Measurements from ENCODE around the gene KHDRBS1.
"Not testable (repeated sequence)": the region's sequence is repeated elsewhere in the genome, so short reads cannot be mapped to it uniquely, and the experiment has no call there.

The KHDRBS1 gene

DNA sequence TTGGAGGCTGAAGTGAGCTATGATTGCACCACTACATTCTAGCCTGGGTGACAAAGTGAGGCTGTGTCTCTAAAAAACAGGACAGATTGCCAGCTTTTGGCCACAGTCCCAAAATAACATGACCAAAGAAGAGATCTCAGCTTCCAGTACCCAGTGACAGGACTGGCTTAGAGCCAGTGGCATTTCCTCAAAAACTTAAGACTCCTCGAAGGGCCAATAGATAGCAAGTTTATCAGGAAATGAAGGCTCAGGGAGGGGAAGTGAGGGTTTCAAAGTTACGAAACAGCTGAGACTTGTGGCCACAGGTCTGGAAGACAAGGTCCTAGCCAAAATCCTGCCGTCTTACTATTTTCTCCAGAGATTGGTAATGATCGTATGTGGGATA is 52.8 kb downstream of the KHDRBS1 start:
- DNase-seq: no peak

DNA sequence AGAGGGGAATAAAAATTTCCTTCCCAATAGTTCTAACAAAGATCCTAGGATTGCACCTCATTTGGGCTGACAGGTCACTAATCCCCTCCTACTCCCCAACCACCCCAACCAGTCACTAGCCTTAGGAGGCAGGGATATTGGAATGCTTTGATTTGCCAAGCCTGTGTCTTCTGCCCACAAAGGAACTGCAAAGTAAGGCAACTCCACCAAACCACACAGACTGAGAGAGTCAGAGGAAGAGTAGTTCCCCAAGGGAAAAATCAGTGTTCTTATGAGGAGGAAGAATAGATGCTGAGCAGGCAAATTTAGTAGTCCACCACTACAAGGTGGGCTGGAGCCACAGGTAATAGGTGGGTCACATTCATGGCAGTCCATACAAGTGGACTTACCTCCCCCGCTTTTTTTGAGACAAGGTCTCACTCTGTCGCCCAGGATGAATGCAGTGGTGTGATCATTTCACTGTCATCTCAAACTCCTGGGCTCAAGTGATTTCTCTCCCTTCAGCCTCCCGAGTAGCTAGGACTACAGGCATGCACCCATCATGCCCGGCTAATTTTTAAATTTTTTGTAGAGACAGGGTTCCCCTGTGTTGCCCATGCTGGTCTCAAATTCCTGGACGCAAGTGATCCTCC is 55.4 kb downstream of the KHDRBS1 start:
- DNase-seq: no peak

DNA sequence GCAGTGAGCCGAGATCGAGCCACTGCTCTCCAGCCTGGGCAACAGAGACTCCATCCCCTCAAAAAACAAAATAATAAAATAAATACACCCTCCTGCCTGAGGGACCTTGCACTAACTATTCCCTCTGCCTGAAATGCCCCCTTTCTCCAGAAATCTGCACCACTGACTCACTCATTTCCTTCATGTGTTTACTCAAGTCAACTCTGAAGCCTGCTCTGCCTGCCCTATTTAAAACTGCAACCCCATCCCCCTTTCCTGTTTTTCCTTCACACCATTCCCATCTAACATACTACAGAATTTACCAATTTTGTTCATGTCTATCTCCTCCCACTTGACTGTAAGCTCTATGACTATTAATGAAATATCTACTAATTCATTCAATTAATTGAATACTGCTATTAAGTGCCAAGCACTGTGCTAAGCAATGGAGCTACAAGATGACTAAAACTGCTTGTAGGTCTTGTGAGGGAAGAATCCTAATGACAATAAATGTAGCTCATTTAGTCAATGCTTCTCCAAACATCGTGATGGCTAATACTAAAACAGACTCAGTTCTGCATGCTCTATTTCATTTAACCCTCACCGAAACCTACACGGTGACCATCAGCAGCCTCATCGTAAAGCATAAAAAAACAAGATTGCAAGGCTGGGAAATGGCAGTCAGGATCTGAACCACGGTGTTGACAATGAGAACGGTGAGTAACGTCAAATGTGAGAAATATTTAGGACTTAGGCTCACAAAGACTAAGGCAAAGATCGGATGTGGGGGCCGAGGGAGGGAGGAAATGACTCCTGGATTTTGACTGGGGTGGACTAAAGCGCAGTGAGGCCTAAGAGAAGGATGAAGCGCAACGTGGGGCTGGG is 58.3 kb downstream of the KHDRBS1 start:
- DNase-seq: no peak

GRCh38 chr1:32072622-32073298 is 59.1 kb downstream of the KHDRBS1 start, which contains the start of gene TMEM39B:
TSS of gene TMEM39B (plus strand) at chr1:32072939. CDS start at chr1:32073048, 109 bp downstream.
- peak; percentile 96 for DNase-seq

DNA sequence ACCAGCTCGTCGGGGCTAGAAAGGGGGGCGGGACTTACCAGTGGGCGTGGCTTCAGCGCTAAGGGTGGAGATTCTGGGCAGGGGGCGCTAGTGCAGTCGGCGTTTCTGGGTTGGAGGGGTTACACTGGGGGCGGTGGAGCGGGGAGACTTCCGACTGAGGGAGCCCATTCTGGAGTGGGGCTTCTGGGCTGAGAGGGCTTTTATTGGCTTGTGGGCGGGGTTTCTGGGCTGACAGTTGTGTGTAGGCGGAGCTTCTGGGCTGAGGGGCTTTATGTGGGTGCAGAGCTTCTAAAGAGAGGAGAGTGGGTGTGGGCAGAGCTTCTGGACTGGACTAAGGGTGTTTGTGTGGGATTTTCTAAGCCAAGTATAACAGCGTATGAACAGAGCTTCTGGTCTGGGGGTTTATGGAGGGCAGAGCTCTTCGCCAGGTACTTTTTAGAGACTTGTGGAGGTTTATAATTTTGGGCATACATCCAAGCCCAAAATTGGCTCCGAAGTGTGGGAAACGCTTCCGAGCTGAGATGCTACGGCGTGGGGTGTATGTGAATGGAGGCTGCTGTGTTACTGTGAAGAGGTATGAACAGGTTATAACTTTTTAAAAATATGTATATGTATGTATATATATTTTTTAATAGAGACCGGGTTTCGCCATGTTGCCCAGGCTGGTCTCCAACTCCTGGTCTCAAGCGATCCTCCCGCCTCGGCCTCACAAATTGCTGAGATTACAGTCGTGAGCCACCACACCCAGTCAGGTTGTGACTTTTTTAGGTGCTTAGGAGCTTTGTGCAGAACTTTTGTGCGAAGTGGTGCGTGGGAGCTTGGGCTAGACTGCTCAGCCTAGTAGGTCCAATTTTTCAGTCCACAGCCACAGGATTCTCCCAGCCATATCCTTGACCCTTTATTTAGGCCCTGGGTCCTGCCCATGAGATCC is 59.9 kb downstream of the KHDRBS1 start:
- DNase-seq: no peak

GRCh38 chr1:32074841-32075240 is 61.2 kb downstream of the KHDRBS1 start:
- DNase-seq: no peak

- no peak for DNase-seq
Measured at GRCh38 chr1:32077451-32077850, 63.8 kb downstream of the KHDRBS1 start.

GRCh38 chr1:32082022-32082421 is 68.4 kb downstream of the KHDRBS1 start:
- DNase-seq: no peak

GRCh38 chr1:32086381-32086780 is 72.7 kb downstream of the KHDRBS1 start:
- not testable (repeated sequence) for DNase-seq

DNA sequence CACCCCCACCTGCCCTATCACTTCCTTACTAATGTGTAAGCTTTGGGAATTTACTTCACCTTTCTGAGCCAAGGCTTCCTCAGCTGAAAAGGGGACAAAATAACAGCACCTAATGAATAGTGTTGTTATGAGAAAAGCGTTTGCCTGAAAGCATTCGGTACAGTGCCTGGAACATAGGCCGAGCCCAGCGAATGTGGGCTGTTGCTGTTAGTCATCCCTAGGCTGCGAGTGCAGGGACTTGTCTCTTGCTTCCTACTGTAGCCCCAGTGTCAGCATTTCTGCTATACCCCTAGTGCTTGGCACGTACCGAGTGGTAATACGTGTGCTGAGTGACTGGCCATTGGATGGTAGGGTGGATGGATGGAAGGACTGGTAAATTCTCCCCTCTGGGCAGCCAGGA is 77.5 kb downstream of the KHDRBS1 start:
- no peak for DNase-seq

DNA sequence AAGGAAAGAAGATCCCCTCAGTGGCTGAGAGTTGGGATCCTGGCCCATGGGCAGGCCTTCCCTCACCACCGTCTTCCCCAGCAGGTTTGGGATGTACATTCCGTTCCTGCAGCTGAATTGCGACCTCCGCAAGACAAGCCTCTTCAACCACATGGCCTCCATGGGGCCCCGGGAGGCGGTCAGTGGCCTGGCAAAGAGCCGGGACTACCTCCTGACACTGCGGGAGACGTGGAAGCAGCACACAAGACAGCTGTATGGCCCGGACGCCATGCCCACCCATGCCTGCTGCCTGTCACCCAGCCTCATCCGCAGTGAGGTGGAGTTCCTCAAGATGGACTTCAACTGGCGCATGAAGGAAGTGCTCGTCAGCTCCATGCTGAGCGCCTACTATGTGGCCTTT is 77.9 kb downstream of the KHDRBS1 start:
- no peak for DNase-seq
